ENCODE results near the gene NDRG3.
A peak's percentile ranks its signal among the peaks of the same experiment; 100 is the strongest.
"Not testable (repeated sequence)": the region's sequence is repeated elsewhere in the genome, so short reads cannot be mapped to it uniquely, and the experiment has no call there.

The NDRG3 gene

GRCh38 chr20:36687850-36688249, 58.0 kb downstream of the NDRG3 start:
- no peak for DNase-seq (ENCODE audit: low read depth in 2 of 2)

- no peak for DNase-seq (ENCODE audit: low read depth in 2 of 2)
Measured at GRCh38 chr20:36686944-36687343, 58.9 kb downstream of the NDRG3 start.

GRCh38 chr20:36686504-36686903, 59.4 kb downstream of the NDRG3 start:
- no peak for DNase-seq (ENCODE audit: low read depth in 2 of 2)

- DNase-seq (ENCODE audit: low read depth in 2 of 2), result no peak
Measured at GRCh38 chr20:36684747-36685146, 61.1 kb downstream of the NDRG3 start.

- no peak for DNase-seq (ENCODE audit: low read depth in 2 of 2)
Measured at GRCh38 chr20:36682311-36682710, 63.6 kb downstream of the NDRG3 start.

DNA sequence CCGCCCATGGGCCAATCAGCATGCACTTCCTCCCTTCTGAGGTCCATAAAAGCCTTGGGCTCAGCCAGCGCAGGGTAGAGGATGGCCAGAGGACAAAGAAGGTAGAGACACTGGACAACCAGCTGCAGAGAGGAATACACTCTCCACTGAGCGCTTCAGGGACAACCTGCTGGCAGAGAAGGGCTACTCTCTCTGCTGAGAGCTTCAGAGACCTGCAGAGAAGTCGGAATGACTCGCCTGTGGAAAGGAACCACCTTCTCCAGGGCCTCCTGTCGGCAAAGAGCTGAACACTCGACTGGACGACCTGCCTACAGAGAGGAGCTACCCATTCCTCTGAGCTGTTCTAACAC, 68.5 kb downstream of the NDRG3 start:
- no peak for DNase-seq (ENCODE audit: low read depth in 2 of 2)

DNA sequence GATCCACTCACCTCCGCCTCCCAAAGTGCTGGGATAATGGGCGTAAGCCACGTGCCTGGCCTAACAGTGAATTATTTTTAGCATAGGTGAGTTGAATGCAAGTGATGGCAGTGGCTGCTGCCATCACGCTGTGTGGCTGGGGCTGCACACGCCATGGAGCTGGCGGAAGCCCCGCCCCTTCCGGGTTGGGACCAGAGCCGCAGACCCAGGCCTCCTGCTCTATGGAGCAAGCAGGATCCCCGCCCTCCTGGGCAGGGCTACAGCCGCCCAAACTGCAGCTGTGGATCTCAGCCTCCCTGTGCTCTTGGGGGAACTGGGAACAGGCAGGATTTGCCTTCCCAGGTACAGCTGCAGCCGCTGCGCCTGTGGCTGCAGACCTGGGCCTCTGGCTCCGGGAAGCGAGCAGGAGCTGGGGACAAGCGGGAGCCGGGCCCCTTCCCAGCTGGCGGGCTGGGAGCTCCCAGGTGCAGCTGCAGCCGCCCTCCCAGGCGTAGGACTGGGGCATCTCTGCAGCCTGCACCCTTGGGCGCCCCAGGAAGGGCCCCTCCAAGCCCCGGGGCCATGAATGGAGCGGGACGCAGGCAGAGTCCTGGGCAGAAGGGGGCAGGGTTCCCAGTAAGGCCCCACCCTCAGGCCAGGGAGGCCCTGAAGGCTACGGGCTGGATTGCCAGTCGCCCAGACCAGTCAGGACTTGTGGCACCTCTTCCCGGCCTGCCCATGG, 69.0 kb downstream of the NDRG3 start:
- no peak for DNase-seq (ENCODE audit: low read depth in 2 of 2)

DNA sequence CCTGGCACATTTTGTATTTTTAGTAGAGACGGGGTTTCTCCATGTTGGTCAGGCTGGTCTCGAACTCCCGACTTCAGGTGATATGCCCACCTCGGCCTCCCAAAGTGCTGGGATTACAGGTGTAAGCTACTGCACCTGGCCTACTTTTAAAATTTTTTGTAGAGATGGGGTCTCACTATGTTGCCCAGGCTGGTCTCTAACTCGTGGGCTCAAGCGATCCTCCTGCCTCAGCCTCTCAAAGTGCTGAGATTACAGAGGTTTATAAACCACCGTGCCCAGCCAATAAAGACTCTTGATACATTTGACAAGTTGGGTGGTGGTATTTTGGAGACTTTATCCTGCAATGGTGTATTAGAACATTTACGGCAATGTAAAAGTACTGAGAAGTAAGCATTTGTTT, 70.3 kb downstream of the NDRG3 start:
- not testable (repeated sequence) for DNase-seq (ENCODE audit: low read depth in 2 of 2)

DNA sequence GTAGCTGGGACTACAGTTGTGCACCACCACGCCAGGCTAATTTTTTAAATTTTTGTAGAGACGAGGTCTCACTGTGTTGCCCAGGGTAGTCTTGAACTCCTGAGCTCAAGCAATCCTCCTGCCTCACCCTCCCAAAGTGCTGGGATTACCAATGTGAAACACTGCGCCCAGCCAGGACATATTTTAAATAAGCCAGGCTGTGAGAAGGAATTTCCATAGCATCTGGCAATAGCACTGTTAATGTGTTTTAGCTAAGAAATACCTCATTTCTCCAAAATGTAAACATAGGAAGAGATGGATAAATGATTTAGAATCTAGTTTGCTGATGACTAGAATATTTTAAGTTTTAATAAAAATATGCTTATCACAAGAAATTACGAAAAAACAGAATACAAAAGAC, 72.9 kb downstream of the NDRG3 start:
- no peak for DNase-seq (ENCODE audit: low read depth in 2 of 2)

GRCh38 chr20:36670665-36671357, 75.1 kb downstream of the NDRG3 start:
- no peak for DNase-seq (ENCODE audit: low read depth in 2 of 2)

- no peak for DNase-seq (ENCODE audit: low read depth in 2 of 2)
Measured at GRCh38 chr20:36666181-36666740, 79.6 kb downstream of the NDRG3 start.

- DNase-seq (ENCODE audit: low read depth in 2 of 2), result no peak
Measured at GRCh38 chr20:36663031-36663430, 82.9 kb downstream of the NDRG3 start.

GRCh38 chr20:36658300-36658699, 87.6 kb downstream of the NDRG3 start:
- DNase-seq (ENCODE audit: low read depth in 2 of 2), result no peak

GRCh38 chr20:36656733-36657132, 89.2 kb downstream of the NDRG3 start:
- no peak for DNase-seq (ENCODE audit: low read depth in 2 of 2)

- no peak for DNase-seq (ENCODE audit: low read depth in 2 of 2)
Measured at GRCh38 chr20:36655004-36655403, 90.9 kb downstream of the NDRG3 start.

DNA sequence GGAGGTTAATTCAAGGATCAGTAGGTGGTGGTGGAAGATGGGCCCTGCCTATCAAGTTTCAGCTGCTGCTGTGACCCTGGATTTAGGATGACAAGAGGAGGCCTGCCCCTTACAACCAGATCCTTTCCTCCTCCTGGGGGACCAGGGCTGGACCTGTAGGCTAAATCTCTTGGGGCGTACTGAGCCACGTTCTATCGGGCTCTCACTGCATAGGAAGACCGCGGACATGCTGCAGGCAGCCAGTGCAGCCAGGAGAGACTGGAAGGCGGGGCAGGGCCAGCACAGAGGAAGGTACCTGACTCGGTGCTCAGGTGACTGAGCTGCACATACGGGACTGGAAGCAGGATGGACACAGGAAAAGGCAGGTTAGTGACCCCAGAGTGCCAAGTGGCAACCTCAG, 91.4 kb downstream of the NDRG3 start:
- no peak for DNase-seq (ENCODE audit: low read depth in 2 of 2)

GRCh38 chr20:36653456-36653855, 92.4 kb downstream of the NDRG3 start:
- DNase-seq (ENCODE audit: low read depth in 2 of 2), result no peak

DNA sequence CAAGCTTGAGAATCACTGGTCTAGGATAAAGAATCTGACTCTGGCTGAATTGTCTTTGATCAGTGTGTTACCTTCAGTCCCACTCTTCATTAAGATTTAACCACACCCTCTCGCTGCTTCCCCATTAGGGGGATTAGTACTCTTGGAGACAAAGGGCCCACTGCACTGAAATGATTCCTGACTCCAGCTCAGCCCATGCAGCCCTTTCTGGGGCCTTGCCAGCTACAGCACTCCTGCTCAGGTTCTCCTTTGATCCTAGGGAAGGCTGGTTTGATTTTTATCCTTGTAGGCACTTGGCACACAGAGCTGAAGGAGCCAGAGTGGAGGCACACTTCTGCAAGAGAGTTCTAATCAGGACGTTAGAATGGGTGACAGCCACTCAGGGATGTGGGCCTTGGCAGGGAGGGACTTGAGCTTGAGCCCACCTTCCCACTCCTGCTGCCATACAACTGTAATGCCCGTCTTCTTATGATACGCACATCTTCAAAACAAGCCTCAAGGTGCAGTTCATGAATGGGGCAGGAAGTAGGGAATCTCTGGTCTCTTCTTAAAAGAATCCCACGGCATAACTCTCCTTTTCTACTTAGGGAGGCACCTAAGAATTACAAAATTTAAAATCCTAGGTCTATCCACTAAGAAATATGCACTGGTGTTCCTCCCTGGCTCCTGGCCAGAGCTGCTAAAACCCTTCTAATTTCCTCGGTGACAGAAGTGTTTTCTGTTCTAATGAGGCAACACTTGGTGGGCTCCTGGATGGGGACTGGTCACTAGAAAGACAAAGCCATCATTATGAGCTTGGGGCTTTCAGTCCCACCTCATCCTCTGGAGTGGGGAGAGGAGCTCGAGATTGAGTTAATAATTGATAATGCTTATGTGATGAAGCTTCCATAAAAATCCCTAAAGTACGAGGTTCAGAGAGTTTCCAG, 98.4 kb downstream of the NDRG3 start:
- DNase-seq (ENCODE audit: low read depth in 2 of 2), result no peak

DNA sequence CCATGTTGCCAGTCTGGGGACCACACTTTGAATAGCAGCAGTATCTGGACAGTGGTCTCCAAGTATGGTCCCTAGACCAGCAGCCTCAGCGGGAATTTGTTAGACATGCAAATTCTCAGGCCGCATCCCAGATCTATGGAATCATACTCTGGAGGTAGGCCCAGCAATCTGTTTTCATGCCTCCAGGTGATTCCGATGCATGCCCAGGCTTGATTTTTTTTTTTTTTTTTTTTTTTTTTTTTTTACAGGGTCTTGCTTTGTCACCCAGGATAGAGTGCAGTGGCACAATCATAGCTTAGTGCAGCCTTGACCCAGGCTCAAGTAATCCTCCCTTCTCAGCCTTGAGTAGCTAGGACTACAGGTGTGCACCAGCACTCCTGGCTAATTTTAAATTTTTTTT, 99.2 kb downstream of the NDRG3 start:
- DNase-seq (ENCODE audit: low read depth in 2 of 2), result no peak

GRCh38 chr20:36645998-36646397, 99.9 kb downstream of the NDRG3 start, which contains the start of gene SLA2:
SLA2 (minus strand) TSS chr20:36646196; CDS start chr20:36641335, 4,861 bp downstream.
- DNase-seq (ENCODE audit: low read depth in 2 of 2), result peak; percentile 24 to 34

DNA sequence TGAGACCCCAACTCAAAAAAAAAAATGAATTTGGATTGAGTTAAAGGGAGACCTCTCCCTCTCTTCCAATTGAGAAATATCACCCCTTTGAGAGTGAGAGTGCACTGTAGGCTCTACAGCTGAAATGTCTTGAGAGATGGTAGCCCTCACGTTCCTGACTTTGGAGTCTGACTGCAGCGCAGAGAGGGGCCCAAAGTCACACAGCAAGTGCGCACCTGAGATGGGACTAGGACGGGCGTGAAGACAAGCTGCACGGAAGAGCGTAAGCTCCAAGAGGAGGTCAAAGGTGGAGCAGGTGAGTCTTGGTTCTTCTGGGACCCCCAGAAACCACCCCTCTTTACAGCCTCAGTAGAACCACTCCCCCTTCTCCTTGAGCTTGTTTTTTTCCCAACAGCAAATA, 100.5 kb downstream of the NDRG3 start:
- no peak for DNase-seq (ENCODE audit: low read depth in 2 of 2)

DNA sequence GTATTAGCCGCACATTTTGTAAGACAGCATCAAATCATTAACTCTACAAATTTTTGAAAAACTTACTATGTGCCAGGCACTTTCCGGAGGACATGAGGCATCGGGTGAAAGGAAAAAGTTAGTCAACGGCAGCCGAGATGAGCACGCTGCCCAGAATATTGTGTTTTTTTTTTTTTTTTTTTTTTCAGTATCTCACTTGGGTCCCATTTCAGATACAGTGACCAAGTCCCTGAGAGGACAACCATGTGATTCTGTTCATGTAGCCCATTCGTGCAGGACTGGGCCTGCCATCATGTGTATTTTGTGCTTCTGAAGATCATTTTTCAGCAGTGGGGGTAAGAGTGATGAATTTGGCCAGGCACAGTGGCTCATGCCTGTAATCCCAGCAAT, 101.2 kb downstream of the NDRG3 start:
- DNase-seq (ENCODE audit: low read depth in 2 of 2), result peak in 1 of 2 donors; percentile 10

Data from stimulated activated CD4-positive, alpha-beta T cell treated with anti-CD3 and anti-CD28 coated beads, Interleukin-1b, Interleukin-23, amount 100 ng/mL, for 1 hour (primary cell).